CD4-positive, alpha-beta T cell treated with Interleukin-15 for 1 hour (primary cell): ENCODE data around the gene PASD1.

Source experiments
- DNase-seq: peaks from one replicate; pipeline ENCODE4 v3.0.0-alpha.2; 2020

Gene PASD1

DNA sequence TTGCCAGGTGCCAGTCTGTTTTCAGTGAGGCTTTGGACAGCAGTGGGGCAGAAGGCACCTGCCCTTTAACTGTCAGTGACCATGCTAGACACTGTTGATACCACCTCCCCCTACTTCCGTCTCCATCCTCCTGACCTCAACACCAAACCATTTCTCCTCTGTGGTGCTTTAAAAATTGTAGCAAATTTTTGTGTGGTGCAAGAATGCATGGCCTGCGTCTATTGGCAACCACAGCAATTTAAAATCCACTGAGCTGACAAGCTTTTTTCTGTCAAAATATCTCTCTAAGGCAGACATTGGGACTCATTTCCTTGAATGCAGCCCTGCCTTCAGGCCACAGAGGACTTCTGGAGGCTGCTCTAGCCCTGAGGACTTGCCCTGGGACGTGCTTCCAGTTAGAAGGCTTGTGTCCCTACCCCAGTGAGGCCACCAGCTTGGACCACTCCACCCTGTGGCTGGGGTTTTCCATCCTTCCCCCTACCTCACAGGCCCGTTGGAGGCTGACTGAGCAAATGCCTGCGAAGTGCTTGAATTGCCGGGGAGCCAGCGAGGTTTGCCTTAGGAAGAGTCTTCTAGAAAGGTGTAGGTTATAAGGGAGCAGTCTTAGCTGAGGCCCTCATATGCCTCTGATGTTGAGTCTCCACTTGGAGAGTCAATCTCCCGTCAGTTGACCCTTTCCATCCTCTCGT is 138.7 kb downstream of the PASD1 start:
- no peak for DNase-seq

DNA sequence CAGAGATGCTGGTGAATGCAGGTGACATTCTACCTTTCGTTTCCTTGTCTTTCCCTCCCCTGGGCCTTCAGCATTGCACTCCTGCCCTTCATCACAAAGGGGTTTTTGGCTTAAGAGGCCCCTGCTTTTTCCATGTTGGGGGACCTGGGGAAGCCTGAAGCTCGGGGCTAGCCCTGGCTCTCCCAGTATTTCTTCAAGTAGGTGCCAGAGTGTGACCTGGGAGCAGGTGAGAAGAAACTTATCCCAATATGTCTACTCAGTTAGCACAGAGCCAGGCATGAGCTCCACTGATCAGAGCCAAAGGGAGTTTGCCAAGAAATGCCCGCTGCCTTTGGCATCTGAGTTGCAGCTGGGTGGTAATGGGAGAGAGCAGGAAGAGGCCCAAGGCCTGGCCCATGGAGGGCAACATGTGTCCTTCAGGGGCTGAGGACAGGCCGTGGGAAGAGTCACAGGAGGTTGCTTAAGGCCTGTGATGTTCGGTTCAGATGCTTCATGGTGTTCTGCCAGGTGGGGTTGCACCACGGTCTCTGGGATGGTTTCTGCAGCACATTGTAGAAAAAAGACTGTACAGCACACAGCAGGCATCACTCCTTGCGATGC is 139.4 kb downstream of the PASD1 start:
- DNase-seq: no peak

DNA sequence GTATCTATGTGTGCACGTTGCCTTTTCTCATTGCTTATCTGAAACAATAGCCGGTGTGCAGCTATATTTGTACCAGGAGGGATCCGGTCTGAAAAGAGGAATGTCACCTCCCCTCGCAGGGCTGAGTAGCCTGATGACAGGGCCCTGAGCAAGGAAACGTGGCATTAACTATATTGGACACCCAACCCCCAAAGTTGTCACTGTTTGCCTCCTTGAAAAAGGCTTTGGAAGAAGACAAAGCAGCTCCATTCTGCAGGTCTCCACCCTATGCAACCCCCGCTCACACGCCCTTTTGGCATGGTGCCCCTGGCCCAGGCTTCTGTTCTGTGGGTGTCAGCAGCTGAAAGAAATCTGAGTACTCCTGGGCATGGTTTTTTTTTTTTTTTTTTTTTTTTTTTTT is 140.0 kb downstream of the PASD1 start:
- no peak for DNase-seq

- no peak for DNase-seq
These were observed 140.7 kb downstream of the PASD1 start for GRCh38 chrX:151704041-151704663.

DNA sequence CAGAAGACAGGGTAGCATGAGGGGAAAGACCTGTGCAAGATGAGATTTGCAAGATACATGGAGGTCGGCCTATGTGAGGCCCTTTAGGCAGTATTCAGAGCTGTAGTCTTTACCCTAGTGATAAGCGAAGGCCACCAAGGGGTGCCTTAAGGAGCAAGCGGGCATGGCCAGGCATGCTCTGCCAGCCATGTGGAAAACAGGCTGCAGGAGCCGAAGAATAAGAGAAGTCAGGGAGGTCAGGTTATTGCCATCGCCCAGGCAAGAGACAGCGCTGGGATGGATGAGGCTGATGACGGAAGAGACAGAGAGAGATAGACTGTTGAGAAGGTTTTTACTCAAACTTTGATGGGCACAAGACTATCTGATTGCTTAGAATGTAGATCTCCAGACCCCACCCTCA is 145.3 kb downstream of the PASD1 start:
- DNase-seq: no peak

- DNase-seq: no peak
These were observed 147.0 kb downstream of the PASD1 start for GRCh38 chrX:151710457-151710856.

- no peak for DNase-seq
These were observed 147.7 kb downstream of the PASD1 start for GRCh38 chrX:151711154-151711553.

GRCh38 chrX:151711787-151712186 is 148.3 kb downstream of the PASD1 start:
- no peak for DNase-seq

DNA sequence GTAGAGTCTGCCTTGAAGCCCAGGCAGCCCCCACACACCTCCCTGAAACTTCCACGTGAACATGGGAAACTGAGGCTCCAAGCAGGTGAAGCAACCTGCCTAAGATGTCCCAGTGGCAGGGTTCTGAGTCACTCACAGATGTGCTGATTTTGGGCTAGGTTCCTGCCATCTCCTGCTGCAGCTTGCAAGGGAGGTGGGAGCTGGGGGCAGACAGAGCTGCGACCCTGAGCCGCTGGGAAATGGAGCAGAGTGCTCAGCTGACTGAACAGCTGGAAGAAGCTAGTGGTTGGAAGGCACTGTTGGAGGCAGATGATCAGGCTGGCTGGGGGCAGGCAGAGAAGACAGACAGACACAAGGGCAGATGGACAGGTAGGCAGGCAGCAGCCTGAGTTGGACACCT is 148.8 kb downstream of the PASD1 start:
- no peak for DNase-seq

DNA sequence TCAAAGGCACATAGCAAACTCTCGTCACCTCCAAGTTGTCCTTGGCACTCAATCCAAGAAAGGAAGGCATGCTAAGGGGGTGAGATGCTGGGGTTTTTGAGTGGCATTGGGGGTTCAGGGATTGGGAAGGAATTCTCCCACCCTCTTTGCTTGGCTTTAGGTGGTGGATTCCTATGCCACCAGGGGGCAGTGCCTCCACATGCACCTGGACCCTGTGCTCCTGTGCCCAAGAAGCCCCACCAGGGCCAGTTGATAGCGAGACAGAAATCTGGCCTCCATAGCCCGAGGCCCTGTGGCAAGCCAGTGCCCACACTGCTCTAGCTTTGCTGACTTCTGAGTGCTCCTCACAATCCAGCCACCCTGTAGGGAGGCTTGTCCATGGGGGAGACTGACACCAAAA is 150.4 kb downstream of the PASD1 start:
- DNase-seq: no peak

DNA sequence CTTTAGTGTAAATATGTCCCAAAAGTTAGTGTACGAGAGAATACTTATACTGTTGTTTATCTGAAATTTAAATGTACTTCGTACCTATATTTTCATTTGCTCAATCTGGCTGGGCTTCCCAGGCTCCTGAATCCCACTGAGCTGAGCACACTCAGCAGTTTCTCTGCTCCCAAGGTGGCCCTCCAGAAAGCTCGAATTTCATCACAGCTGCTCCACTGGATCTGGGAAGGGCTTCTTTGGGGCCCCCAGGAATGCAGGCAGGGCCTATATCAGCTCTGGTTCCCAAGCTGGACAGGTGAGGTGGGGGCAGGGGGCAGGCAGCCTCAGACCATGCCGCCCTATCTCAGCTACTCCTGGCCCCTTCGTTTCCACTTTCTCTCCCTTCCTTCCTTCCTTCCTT is 150.9 kb downstream of the PASD1 start:
- no peak for DNase-seq

DNA sequence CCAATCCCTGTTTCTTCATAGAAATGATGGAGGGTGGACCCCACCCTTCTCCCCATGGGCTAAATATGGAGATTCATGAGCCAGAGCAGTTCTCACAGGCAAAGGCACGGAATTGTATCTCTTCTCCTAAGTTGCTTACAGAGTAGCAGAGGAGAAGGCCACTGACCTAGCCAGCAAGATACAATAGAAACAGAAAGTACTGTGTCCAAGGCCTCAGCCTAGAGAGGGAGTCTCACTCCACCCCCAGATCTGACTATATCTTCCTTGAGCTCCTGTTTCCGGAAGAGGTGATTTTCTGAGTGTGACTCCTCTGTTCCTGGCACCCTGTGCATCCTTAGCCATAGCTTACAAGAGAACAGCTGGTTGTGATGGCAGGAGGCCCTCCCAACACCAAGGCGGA is 152.3 kb downstream of the PASD1 start, which contains the start of gene FATE1:
FATE1 (plus strand) TSS at position 284 of the 400 bp plus-strand sequence; CDS start at position 369, 85 bp downstream.
- DNase-seq: no peak

DNA sequence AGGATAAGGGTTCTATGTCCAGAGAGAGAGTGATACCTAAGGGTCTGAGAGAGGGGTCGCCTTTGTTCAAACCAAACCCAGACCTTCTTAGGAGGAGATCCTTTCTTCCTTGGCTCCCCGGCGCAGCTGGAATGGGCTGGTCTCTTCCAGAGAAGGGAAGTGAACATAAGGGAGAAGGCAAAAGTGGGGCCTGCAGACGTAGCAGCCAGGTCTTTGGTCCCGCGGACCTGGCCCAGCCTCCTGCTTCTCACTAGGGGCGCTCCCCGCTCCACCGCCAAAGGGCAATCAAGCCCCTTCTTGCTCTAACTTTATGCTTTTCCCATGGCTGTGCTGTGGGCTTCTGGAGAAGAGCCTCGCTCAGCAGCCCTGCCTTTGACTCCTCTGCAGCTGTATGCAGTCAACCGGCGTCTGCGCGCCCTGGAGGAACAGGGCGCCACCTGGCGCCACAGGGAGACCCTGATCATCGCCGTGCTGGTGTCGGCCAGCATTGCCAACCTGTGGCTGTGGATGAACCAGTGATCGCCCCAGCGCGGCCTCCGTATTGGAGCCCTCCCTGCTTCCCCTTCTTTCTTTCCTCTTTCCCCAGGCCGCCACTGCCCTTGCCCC is 158.9 kb downstream of the PASD1 start:
- DNase-seq: no peak

- no peak for DNase-seq
These were observed 159.8 kb downstream of the PASD1 start for GRCh38 chrX:151723156-151723760.

GRCh38 chrX:151724563-151725337 is 161.3 kb downstream of the PASD1 start:
- DNase-seq: no peak

DNA sequence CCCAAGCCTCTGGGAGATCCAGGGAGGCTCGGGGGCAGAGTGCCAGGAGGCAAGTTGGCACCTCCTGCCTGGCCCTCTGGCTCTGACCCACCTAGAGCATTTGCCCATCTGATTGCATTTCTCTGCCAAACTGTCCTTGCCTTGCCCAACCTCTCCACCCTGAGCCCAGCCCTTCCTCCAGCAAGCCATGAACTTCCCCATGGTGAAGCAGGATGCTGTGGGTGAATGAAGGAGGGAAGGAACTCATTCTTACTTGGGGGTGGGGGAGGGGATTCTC is 161.8 kb downstream of the PASD1 start:
- no peak for DNase-seq
